H9 (cell line): ENCODE results near the gene RAB29. TPM values are rescaled to one million over a fixed set of nuclear protein-coding genes. Genes with fewer than 3 reads are reported as not detected.

Source experiments
- DNase-seq: peaks from one replicate; pipeline ENCODE4 v3.0.0-alpha.2; 2017
- H2AFZ ChIP-seq: one replicate; pipeline ENCODE4 v1.6.1; 2013; ENCODE audit warnings: mild to moderate bottlenecking, low read length, control low read depth, moderate library complexity
- H2AK5ac ChIP-seq: 2 replicates; pipeline ENCODE4 v1.6.1; 2013; ENCODE audit warnings: low read length, control low read depth, mixed read lengths; ENCODE audit not compliant: insufficient read length
- H2BK120ac ChIP-seq: one replicate; pipeline ENCODE4 v1.6.1; 2013; ENCODE audit warnings: low read depth, mild to moderate bottlenecking, low read length, control low read depth, inconsistent platforms; ENCODE audit not compliant: poor library complexity, severe bottlenecking
- H2BK12ac ChIP-seq: 2 replicates; pipeline ENCODE4 v1.6.1; 2013; ENCODE audit warnings: low read length, control low read depth, mixed read lengths, low read depth; ENCODE audit not compliant: insufficient read length
- H2BK15ac ChIP-seq: 2 replicates; pipeline ENCODE4 v1.6.1; 2013; ENCODE audit warnings: low read depth, low read length, control low read depth
- H2BK20ac ChIP-seq: one replicate; pipeline ENCODE4 v1.6.1; 2013; ENCODE audit warnings: low read depth, mild to moderate bottlenecking, low read length, control low read depth, inconsistent platforms; ENCODE audit not compliant: poor library complexity, severe bottlenecking
- H2BK5ac ChIP-seq: 2 replicates; pipeline ENCODE4 v1.6.1; 2013; ENCODE audit warnings: low read length, control low read depth, mixed read lengths; ENCODE audit not compliant: insufficient read length
- H3K14ac ChIP-seq: 2 replicates; pipeline ENCODE4 v1.6.1; 2013; ENCODE audit warnings: low read length, control low read depth; ENCODE audit not compliant: insufficient read depth
- H3K18ac ChIP-seq: 2 replicates; pipeline ENCODE4 v1.6.1; 2013; ENCODE audit warnings: low read depth, mild to moderate bottlenecking, mixed read lengths, low read length, control low read depth; ENCODE audit not compliant: insufficient read length
- H3K23ac ChIP-seq: 2 replicates; pipeline ENCODE4 v1.6.1; 2013; ENCODE audit warnings: low read length, control low read depth, mixed read lengths, low read depth; ENCODE audit not compliant: insufficient read length
- H3K23me2 ChIP-seq: 2 replicates; pipeline ENCODE4 v1.6.1; 2013; ENCODE audit warnings: low read depth, mild to moderate bottlenecking, mixed read lengths, low read length, control low read depth; ENCODE audit not compliant: insufficient read length, poor library complexity, severe bottlenecking
- H3K27ac ChIP-seq: 2 replicates; pipeline ENCODE4 v1.5.1; 2013; ENCODE audit warnings: low read length, control low read depth, mixed read lengths, low read depth; ENCODE audit not compliant: insufficient read length
- H3K27me3 ChIP-seq: 2 replicates; pipeline ENCODE4 v1.6.1; 2013; ENCODE audit warnings: low read length, control low read depth, inconsistent platforms; ENCODE audit not compliant: insufficient read depth
- H3K4ac ChIP-seq: 2 replicates; pipeline ENCODE4 v1.6.1; 2013; ENCODE audit warnings: low read depth, mild to moderate bottlenecking, control low read depth, inconsistent platforms, low read length, moderate library complexity
- H3K4me1 ChIP-seq: 2 replicates; pipeline ENCODE4 v1.6.1; 2013; ENCODE audit warnings: low read length, control low read depth, inconsistent platforms; ENCODE audit not compliant: insufficient read depth
- H3K4me2 ChIP-seq: 2 replicates; pipeline ENCODE4 v1.6.1; 2013; ENCODE audit warnings: low read length, control low read depth, mixed read lengths; ENCODE audit not compliant: insufficient read length, insufficient read depth
- H3K56ac ChIP-seq: 2 replicates; pipeline ENCODE4 v1.6.1; 2013; ENCODE audit warnings: low read depth, mild to moderate bottlenecking, mixed read lengths, low read length, control low read depth; ENCODE audit not compliant: insufficient read length
- H3K79me1 ChIP-seq: 2 replicates; pipeline ENCODE4 v1.6.1; 2013; ENCODE audit warnings: low read depth, mild to moderate bottlenecking, moderate library complexity, low read length, control low read depth, inconsistent platforms; ENCODE audit not compliant: insufficient read depth, poor library complexity, severe bottlenecking
- H3K79me2 ChIP-seq: 2 replicates; pipeline ENCODE4 v1.6.1; 2013; ENCODE audit warnings: low read length, control low read depth, inconsistent platforms; ENCODE audit not compliant: insufficient read depth
- H3K9ac ChIP-seq: 2 replicates; pipeline ENCODE4 v1.6.1; 2013; ENCODE audit warnings: low read length, control low read depth, mixed read lengths; ENCODE audit not compliant: insufficient read length; ENCODE audit errors: extremely low read depth
- H3K9me3 ChIP-seq: one replicate; pipeline ENCODE4 v1.6.1; 2013; ENCODE audit warnings: low read depth, low read length, inconsistent platforms; ENCODE audit not compliant: control insufficient read depth
- H3T11ph ChIP-seq: one replicate; pipeline ENCODE4 v1.6.1; 2013; ENCODE audit warnings: mild to moderate bottlenecking, low read length, control low read depth, inconsistent platforms
- H4K20me1 ChIP-seq: one replicate; pipeline ENCODE4 v1.6.1; 2013; ENCODE audit not compliant: control insufficient read depth, insufficient read length, insufficient read depth
- H4K5ac ChIP-seq: 2 replicates; pipeline ENCODE4 v1.6.1; 2013; ENCODE audit warnings: low read depth, mild to moderate bottlenecking, mixed read lengths, low read length, control low read depth; ENCODE audit not compliant: insufficient read length
- H4K8ac ChIP-seq: replicated peaks from 2 replicates; pipeline ENCODE4 v1.6.1; 2013; ENCODE audit warnings: low read length, control low read depth, mixed read lengths, low read depth; ENCODE audit not compliant: insufficient read length
- H4K91ac ChIP-seq: 2 replicates; pipeline ENCODE4 v1.6.1; 2013; ENCODE audit warnings: low read depth, mild to moderate bottlenecking, moderate library complexity, mixed read lengths, low read length, control low read depth; ENCODE audit not compliant: insufficient read length
- H3K27ac Mint-ChIP-seq, 3 experiments: 2 replicates in 2 of 3; 3 replicates in 1 of 3; pipeline ENCODE4 v1.8.0; 2020 to 2021; ENCODE audit warnings: mixed read lengths in 3 of 3, mild to moderate bottlenecking in 1 of 3, moderate library complexity in 1 of 3
- H3K27me3 Mint-ChIP-seq: 2 replicates; pipeline ENCODE4 v1.8.0; 2021; ENCODE audit warnings: low read depth, mild to moderate bottlenecking, moderate library complexity, mixed read lengths
- H3K36me3 Mint-ChIP-seq, 3 experiments: 2 replicates in 2 of 3; 3 replicates in 1 of 3; pipeline ENCODE4 v1.8.0; 2020 to 2021; ENCODE audit warnings: low read depth in 3 of 3, mixed read lengths in 3 of 3; ENCODE audit not compliant: insufficient read depth in 1 of 3
- H3K4me1 Mint-ChIP-seq, 2 experiments: 2 replicates each; pipeline ENCODE4 v1.8.0; 2020; ENCODE audit warnings: mixed read lengths in 2 of 2
- H3K4me3 Mint-ChIP-seq, 2 experiments: 2 replicates in 1 of 2; 3 replicates in 1 of 2; pipeline ENCODE4 v1.8.0; 2020 to 2021; ENCODE audit warnings: mild to moderate bottlenecking in 2 of 2, mixed read lengths in 2 of 2, moderate library complexity in 1 of 2
- H3K9me3 Mint-ChIP-seq, 2 experiments: 2 replicates in 1 of 2; 3 replicates in 1 of 2; pipeline ENCODE4 v1.8.0; 2020; ENCODE audit warnings: mild to moderate bottlenecking in 2 of 2, mixed read lengths in 2 of 2, moderate library complexity in 1 of 2
- CTCF ChIP-seq: fragments of 200-600 bp; sonication (generic); conservative IDR thresholded peaks from 3 replicates; pipeline ENCODE4 v1.8.0; 2021; ENCODE audit warnings: antibody characterized with exemption, mild to moderate bottlenecking
- WGBS: extraction: QIAGEN DNeasy Blood & Tissue Kit; methylation state at CpG from one replicate; pipeline ENCODE4 v1.1.7; 2013; ENCODE audit warnings: missing lambda C conversion rate, low lambda C conversion rate, mixed read lengths; ENCODE audit not compliant: insufficient read length; ENCODE audit errors: extremely low coverage; 5-methylcytosine and 5-hydroxymethylcytosine counted together
- total RNA-seq: library from RNA; stranded (reverse); gene quantifications from 2 replicates; pipeline ENCODE4 v1.2.1, GENCODE V29; 2021

The RAB29 gene
- total RNA-seq, 1 experiment from 2014 or later, result 4.2 TPM

- Histone ChIP-seq H2BK5ac (no peak overlapping the region), H3K18ac (no peak overlapping the region), H2AFZ (no peak overlapping the region), H3K27me3 (no peaks in the 10 kb centered on the region), H2BK20ac (no peak overlapping the region), H3K23ac (no peak overlapping the region), H3K27ac (no peak overlapping the region), H3K4me2 (no peak overlapping the region), H2AK5ac (no peak overlapping the region), H3K4ac (no peak overlapping the region), H4K20me1 (no peaks in the 10 kb centered on the region), H3K23me2 (no peaks in the 10 kb centered on the region), H3K14ac (no peak overlapping the region), H2BK15ac (no peak overlapping the region), H3K79me1 (peaks cover 3% of the 10 kb centered on the region), H4K91ac (no peak overlapping the region), H4K8ac (no peak overlapping the region), H4K5ac (no peak overlapping the region), H3K79me2 (no peaks in the 10 kb centered on the region), H3K4me1 (no peaks in the 10 kb centered on the region), H3T11ph (no peak overlapping the region), H3K9ac (no peak overlapping the region), H3K56ac (no peak overlapping the region), H2BK120ac (no peak overlapping the region), H3K9me3 (no peaks in the 10 kb centered on the region), H2BK12ac (no peak overlapping the region)
- H3K4me3 Mint-ChIP-seq, result no peak overlapping the region
- WGBS, result no CpG with 5 or more reads among the region's 4 CpGs
- no peaks in the 10 kb centered on the region for H3K27me3 Mint-ChIP-seq
- peaks cover 18 to 29% (median 25%) of the 10 kb centered on the region in 3 experiments for H3K36me3 Mint-ChIP-seq
- H3K27ac Mint-ChIP-seq, result no peak overlapping the region
- H3K4me1 Mint-ChIP-seq, result peaks cover 13 to 17% of the 10 kb centered on the region in 2 experiments
- no peaks in the 10 kb centered on the region for H3K9me3 Mint-ChIP-seq
- no peak for TF ChIP-seq CTCF
- no peak for DNase-seq
Observed at GRCh38 chr1:205803986-205804385, 28.7 kb upstream of the RAB29 start.
